K562 (cell line): ENCODE results near the gene OR5B2. TPM values are rescaled to one million over a fixed set of nuclear protein-coding genes. Genes with fewer than 3 reads are reported as not detected.

Source experiments
- BRF1 ChIP-seq: IDR thresholded peaks from 3 replicates; pipeline ENCODE4 v1.6.1; 2011; ENCODE audit warnings: borderline replicate concordance, mild to moderate bottlenecking; ENCODE audit not compliant: insufficient read length; ENCODE audit errors: extremely low read depth
- MTF1 ChIP-seq: fragments of 250-450 bp; sonication (Bioruptor Pico); IDR thresholded peaks from 2 replicates; pipeline ENCODE4 v1.9.0; 2021; ENCODE audit warnings: moderate library complexity, mild to moderate bottlenecking, inconsistent platforms, borderline replicate concordance
- NONO ChIP-seq, 2 experiments: fragments of 200-400 bp in 1 of 2; fragments of 450-650 bp in 1 of 2; formaldehyde crosslinking in 1 of 2; IDR thresholded peaks; 2 replicates each; pipeline ENCODE4 v1.6.1; 2017; ENCODE audit warnings: low read depth in 2 of 2, mild to moderate bottlenecking in 2 of 2, moderate library complexity in 2 of 2, low read length in 1 of 2
- ZNF436 ChIP-seq: fragments of 250-450, 450-650 bp; sonication (Bioruptor Pico); formaldehyde crosslinking; IDR thresholded peaks from 2 replicates; pipeline ENCODE4 v1.7.0; 2020; ENCODE audit warnings: mild to moderate bottlenecking
- ZNF518B ChIP-seq: fragments of 250-450 bp; sonication (Bioruptor Pico); IDR thresholded peaks from 2 replicates; pipeline ENCODE4 v1.5.0; 2021; ENCODE audit warnings: mild to moderate bottlenecking, moderate library complexity
- polyA plus RNA-seq, 8 experiments: library from polyadenylated mRNA; depleted of rRNA in 4 of 8; stranded (reverse) in 5 of 8; unstranded in 3 of 8; fragments of >200 nt; fragmentation: Nextera tagmentation in 2 of 8; fragmentation: Illumina TruSeq in 1 of 8; extraction: Ambion mirVana in 2 of 8; extraction: Trizol in 1 of 8; gene quantifications; 2 replicates each; pipeline versions ENCODE4 v1.2.1 to v1.2.3, GENCODE V29; 2011 to 2014; ENCODE audit warnings: inconsistent platforms in 1 of 8, missing spikeins in 1 of 8
- total RNA-seq, 7 experiments: library from RNA; depleted of rRNA in 6 of 7; stranded (reverse); fragments of >200 nt in 6 of 7; fragmentation: Illumina TruSeq in 2 of 7; extraction: Trizol in 2 of 7; gene quantifications; 2 replicates each; pipeline versions ENCODE4 v1.2.1 to v1.2.3, GENCODE V29; 2011 to 2021; ENCODE audit warnings: low replicate concordance in 1 of 7
- TF ChIP-seq, protein P1 (sequence below): fragments of 250-450 bp; sonication (Bioruptor Pico); IDR thresholded peaks from 2 replicates; pipeline ENCODE4 v1.4.0; 2020

Gene OR5B2
- total and polyA plus RNA-seq, 9 of the 15 experiments (the other 6 are each of a cell fraction or from before 2014, with no cell fraction given) = not detected

- TF ChIP-seq ZNF518B (no peak), BRF1 (no peak), MTF1 (CRISPR knock-in tag) (no peak), ZNF436 (no peak), NONO (IDR thresholded peaks at IDR 0.05; ENCODE audit: low read depth in 2 of 2, low read length in 1 of 2) (no peak)
- TF ChIP-seq, protein P1, sequence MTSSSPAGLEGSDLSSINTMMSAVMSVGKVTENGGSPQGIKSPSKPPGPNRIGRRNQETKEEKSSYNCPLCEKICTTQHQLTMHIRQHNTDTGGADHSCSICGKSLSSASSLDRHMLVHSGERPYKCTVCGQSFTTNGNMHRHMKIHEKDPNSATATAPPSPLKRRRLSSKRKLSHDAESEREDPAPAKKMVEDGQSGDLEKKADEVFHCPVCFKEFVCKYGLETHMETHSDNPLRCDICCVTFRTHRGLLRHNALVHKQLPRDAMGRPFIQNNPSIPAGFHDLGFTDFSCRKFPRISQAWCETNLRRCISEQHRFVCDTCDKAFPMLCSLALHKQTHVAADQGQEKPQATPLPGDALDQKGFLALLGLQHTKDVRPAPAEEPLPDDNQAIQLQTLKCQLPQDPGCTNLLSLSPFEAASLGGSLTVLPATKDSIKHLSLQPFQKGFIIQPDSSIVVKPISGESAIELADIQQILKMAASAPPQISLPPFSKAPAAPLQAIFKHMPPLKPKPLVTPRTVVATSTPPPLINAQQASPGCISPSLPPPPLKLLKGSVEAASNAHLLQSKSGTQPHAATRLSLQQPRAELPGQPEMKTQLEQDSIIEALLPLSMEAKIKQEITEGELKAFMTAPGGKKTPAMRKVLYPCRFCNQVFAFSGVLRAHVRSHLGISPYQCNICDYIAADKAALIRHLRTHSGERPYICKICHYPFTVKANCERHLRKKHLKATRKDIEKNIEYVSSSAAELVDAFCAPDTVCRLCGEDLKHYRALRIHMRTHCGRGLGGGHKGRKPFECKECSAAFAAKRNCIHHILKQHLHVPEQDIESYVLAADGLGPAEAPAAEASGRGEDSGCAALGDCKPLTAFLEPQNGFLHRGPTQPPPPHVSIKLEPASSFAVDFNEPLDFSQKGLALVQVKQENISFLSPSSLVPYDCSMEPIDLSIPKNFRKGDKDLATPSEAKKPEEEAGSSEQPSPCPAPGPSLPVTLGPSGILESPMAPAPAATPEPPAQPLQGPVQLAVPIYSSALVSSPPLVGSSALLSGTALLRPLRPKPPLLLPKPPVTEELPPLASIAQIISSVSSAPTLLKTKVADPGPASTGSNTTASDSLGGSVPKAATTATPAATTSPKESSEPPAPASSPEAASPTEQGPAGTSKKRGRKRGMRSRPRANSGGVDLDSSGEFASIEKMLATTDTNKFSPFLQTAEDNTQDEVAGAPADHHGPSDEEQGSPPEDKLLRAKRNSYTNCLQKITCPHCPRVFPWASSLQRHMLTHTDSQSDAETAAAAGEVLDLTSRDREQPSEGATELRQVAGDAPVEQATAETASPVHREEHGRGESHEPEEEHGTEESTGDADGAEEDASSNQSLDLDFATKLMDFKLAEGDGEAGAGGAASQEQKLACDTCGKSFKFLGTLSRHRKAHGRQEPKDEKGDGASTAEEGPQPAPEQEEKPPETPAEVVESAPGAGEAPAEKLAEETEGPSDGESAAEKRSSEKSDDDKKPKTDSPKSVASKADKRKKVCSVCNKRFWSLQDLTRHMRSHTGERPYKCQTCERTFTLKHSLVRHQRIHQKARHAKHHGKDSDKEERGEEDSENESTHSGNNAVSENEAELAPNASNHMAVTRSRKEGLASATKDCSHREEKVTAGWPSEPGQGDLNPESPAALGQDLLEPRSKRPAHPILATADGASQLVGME (CRISPR knock-in tag) = no peak
Measured at GRCh38 chr11:58438486-58438885, 10.6 kb upstream of the OR5B2 start (continued).
